ENCODE results near the gene SUPT20H.

SUPT20H gene

GRCh38 chr13:36973621-36974295 is 85.7 kb downstream of the SUPT20H start:
- TF ChIP-seq CTCF (IDR thresholded peaks at IDR 0.05; ENCODE audit: low read length, missing control alignments): no peak
- no peak for DNase-seq (ENCODE audit: low read depth)
- H3K4me3 ChIP-seq (replicated peaks; ENCODE audit: low read depth, low read length): no peak overlapping the region

GRCh38 chr13:36973009-36973408 is 86.5 kb downstream of the SUPT20H start:
- no peak for TF ChIP-seq CTCF (IDR thresholded peaks at IDR 0.05; ENCODE audit: low read length, missing control alignments)
- no peak for DNase-seq (ENCODE audit: low read depth)
- H3K4me3 ChIP-seq (replicated peaks; ENCODE audit: low read depth, low read length): no peak overlapping the region

- no peak overlapping the region for H3K4me3 ChIP-seq (replicated peaks; ENCODE audit: low read depth, low read length)
- no peak for TF ChIP-seq CTCF (IDR thresholded peaks at IDR 0.05; ENCODE audit: low read length, missing control alignments)
- DNase-seq (ENCODE audit: low read depth): no peak
Measured at GRCh38 chr13:36966404-36966803, 93.1 kb downstream of the SUPT20H start.

- TF ChIP-seq CTCF (IDR thresholded peaks at IDR 0.05; ENCODE audit: low read length, missing control alignments): no peak
- peak; percentile 86 for DNase-seq (ENCODE audit: low read depth)
- no peak overlapping the region for H3K4me3 ChIP-seq (replicated peaks; ENCODE audit: low read depth, low read length)
Measured at GRCh38 chr13:36965767-36966166, 93.7 kb downstream of the SUPT20H start.

- no peak overlapping the region for H3K4me3 ChIP-seq (replicated peaks; ENCODE audit: low read depth, low read length)
- DNase-seq (ENCODE audit: low read depth): no peak
- TF ChIP-seq CTCF (IDR thresholded peaks at IDR 0.05; ENCODE audit: low read length, missing control alignments): no peak
Measured at GRCh38 chr13:36959456-36960116, 99.9 kb downstream of the SUPT20H start.

Data from fibroblast of pulmonary artery (primary cell).